Measurements from ENCODE around the gene RER1.
"Not testable (repeated sequence)": the region's sequence is repeated elsewhere in the genome, so short reads cannot be mapped to it uniquely, and the experiment has no call there.

RER1 gene

DNA sequence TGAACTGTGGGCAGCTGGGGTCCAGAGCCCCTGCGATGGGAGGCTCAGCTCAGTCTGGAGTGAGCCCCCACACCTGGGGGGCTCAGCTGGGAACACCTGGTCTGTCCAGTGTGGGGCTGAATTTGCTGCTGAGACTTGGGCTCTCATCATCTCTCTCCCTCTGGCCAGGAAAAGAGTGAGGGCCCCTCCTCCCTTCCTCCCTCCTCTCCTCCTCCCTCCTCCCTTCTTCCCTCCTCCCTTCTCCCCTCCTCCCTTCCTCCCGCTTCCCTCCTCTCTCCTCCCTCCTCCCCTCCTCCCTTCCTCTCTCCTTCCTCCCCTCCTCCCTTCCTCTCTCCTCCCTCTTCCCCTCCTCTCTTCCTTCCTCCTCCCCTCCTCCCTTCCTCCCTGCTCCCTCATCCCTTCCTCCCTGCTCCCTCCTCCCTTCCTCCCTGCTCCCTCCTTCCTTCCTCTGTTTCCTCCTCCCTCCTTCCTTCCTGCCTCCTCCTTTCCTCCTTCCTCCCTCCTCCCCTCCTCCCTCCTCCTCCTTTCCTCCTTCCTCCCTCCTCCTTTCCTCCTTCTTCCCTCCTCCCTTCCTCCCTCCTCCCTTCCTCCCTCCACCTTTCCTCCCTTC is 44.2 kb downstream of the RER1 start:
- TF ChIP-seq POLR2A (IDR thresholded peaks at IDR 0.05; ENCODE audit: low read depth, low read length): no peak
- FAIRE-seq (no peak), DNase-seq (ENCODE audit: insufficient read length, low spot score) (no peak)

DNA sequence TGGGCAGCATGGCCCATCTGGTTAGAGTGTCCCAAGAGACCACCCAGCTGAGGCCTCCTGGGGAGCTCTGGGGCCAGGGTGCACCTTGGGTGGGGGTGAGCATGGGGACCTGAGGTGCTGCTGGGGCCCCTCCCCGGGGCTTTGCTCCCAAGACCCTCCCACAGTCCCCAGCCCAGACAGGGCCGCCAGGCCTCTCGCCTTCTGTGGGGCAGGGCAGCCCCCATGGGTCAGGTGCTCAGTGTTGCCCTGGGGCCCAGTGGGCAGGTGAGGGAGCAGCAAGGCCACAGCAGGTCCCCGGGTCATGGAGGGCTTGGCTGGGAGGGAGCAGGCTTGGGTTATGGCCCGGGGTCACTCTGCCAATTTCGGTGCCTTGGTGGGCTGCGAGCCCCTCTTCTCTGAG is 45.2 kb downstream of the RER1 start:
- no peak for TF ChIP-seq POLR2A (IDR thresholded peaks at IDR 0.05; ENCODE audit: low read depth, low read length)
- DNase-seq (ENCODE audit: insufficient read length, low spot score) (no peak), FAIRE-seq (no peak)

DNA sequence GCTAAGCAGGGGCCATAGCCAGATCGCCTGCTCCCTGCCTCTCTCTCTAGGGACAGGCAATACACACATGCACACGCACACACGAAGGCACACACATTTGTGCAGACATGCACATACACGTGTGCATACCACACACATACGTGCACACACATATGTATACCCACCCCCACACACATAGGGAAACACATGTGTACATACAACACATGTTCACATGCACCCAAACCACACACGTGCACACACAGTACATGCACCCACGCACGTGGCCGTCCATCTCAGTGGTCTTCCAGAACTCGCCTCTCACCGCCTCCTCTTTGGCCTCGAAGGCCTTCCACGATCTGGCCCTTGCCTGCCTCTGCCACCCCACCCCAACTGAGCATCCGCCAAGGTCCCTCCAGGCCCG is 46.0 kb downstream of the RER1 start:
- no peak for FAIRE-seq
- no peak for TF ChIP-seq POLR2A (IDR thresholded peaks at IDR 0.05; ENCODE audit: low read depth, low read length)
- DNase-seq (ENCODE audit: insufficient read length, low spot score): no peak

DNA sequence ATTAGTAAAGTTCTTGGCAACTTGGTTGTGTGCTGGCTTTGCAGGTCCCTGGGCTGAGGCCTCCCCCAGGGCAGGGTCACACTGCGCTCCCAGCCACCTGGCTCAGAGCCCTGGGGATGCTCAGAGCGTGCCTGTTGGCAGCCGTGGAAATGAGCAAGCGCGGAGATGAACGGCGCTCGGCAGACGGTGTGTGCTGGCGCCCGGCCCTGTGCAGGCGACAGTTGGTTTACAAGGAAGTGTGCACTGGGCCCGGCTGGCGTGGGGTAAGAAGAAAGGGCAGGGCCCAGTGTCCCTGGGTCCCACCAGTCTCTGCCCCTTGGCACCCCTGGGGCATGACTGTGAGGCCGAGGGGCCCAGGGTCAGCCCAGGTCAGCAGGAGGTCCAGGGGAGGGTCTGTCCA is 46.4 kb downstream of the RER1 start:
- no peak for TF ChIP-seq POLR2A (IDR thresholded peaks at IDR 0.05; ENCODE audit: low read depth, low read length)
- no peak for DNase-seq (ENCODE audit: insufficient read length, low spot score)
- FAIRE-seq: no peak

DNA sequence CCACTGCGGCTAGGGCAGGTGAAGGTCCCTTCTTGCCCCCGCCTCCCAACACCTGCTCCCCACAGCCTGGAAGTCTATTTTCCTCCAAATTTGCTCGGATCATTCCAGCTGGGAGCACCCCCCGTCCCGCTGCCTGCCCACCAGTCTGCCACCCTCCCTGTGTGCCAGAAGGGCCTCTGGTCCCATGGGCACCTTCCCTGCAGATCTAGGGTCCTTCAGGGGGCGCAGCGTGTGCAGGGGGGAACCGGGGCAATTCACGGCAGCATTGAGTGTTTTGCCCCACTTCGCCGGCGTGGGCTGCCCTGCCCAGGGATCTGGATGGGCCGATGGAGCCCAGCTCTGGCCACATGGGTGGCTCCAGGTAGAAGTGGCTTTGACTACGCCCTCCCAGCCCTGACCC is 47.0 kb downstream of the RER1 start:
- DNase-seq (ENCODE audit: insufficient read length, low spot score): no peak
- no peak for FAIRE-seq
- TF ChIP-seq POLR2A (IDR thresholded peaks at IDR 0.05; ENCODE audit: low read depth, low read length): no peak

DNA sequence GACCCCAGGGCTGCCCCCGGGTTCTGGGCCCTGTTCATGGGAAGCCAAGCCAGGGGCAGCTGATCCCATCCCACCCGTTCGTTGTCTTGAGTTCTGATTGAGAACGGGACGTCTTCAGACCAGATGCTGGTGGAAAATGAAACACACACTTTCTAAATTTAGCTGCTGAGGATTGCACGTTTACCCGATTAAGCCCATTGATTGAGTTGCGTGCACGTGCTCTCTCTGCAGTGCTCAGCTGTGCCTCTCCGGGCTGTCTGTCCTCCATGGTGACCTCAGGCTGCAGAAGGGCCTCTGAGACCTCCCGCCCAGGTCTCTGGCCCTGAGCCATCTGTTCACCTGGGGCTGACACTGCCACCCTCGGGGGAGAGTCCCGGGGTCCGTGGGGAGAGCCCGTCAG is 47.7 kb downstream of the RER1 start:
- no peak for TF ChIP-seq POLR2A (IDR thresholded peaks at IDR 0.05; ENCODE audit: low read depth, low read length)
- FAIRE-seq: no peak
- no peak for DNase-seq (ENCODE audit: insufficient read length, low spot score)

DNA sequence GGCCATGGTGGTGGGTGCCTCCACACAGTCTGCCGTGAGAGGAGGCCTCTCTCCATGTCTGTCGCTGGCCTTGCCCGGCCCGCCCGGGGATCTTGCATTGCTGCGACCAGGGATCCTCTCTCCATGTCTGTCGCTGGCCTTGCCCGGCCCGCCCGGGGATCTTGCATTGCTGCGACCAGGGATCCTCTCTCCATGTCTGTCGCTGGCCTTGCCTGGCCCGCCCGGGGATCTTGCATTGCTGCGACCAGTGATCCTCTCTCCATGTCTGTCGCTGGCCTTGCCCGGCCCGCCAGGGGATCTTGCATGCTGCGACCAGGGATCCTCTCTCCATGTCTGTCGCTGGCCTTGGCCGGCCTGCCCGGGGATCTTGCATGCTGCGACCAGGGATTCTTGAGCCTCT is 48.7 kb downstream of the RER1 start:
- not testable (repeated sequence) for DNase-seq (ENCODE audit: insufficient read length, low spot score); FAIRE-seq

DNA sequence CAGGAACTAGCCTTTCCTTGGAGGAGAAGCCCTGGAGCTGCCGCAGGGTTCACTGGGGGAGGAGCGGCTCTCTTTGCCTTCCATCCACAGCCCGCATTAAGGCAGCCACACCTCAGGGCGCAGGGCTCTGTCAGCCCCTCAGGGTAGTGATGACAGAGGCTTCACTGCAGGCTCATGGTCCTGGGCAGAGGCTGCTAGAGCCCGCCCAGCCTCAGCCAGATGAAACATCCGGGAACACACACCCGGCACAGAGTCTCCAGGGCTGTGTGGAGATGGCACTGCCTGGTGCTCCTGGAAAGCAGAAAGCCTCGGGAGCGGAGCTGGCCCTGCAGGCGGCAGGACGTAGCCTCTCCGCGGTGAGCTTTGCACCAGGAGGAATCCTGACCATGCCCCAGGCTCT is 50.1 kb downstream of the RER1 start:
- FAIRE-seq: no peak
- DNase-seq (ENCODE audit: insufficient read length, low spot score): no peak
- no peak for TF ChIP-seq POLR2A (IDR thresholded peaks at IDR 0.05; ENCODE audit: low read depth, low read length)

DNA sequence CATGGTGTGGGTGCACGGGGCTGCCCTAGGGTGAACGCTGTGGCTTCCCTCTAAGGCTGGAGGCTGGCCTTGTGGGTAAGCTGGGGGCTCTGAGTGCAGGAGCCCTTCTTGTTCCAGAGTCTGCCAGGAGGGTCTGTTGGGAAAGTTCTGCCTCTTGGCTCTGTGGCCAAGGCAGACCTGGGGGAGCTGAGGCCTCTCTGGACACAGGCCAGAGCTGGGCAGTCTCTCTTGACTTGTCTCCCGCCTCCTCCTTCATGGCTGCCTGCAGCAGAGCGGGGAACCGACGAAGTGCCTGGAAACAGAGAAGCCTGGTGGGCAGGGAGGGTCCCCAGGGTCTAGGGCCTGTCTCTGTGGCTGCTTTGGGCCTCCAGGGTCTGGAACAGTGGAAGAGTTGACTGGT is 51.0 kb downstream of the RER1 start:
- DNase-seq (ENCODE audit: insufficient read length, low spot score) (no peak), FAIRE-seq (no peak)
- no peak for TF ChIP-seq POLR2A (IDR thresholded peaks at IDR 0.05; ENCODE audit: low read depth, low read length)

DNA sequence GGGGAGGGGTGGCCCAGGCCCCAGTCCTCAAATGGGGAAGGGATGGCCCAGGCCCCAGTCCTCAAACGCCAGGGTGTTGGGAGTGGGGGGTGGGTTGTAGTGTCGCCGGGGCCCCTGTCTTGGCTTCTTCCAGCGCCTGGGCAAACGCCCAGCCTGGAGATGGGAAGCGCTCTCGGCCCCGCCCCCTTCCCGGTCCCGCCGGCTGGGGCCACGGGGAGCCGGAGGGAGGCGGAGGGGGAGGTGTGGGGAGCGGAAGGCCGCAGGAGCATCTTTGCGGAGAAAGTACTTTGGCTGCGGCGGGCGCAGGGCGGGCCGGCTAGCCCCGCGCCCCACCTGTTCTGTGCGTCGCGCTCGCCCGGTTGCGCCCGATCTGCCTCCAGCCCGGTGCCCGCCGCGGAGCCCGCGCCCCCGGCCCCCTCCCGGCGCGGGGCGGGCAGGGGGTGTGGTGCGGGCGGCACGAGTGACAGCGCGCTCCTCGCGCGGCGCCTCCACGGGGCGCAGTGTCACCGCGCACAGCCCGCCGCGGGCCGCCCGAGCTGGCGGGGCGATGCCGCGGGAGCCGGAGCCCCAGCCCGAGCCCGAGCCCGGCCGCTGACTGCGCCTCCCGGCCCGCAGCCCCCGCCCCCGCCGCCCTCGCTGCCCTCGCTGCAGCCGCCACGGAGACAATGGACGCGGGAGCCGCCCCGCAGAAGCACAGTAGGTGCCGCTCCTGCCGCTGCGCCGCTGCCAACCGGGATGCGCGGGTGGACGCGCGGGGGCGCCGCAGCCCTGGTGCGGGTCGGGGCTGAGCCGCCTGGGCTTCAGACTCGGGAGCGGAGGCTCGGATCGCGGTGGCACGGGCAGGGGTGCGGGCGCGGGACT is 51.9 kb downstream of the RER1 start:
- DNase-seq (ENCODE audit: insufficient read length, low spot score): no peak
- FAIRE-seq: no peak
- no peak for TF ChIP-seq POLR2A (IDR thresholded peaks at IDR 0.05; ENCODE audit: low read depth, low read length)

DNA sequence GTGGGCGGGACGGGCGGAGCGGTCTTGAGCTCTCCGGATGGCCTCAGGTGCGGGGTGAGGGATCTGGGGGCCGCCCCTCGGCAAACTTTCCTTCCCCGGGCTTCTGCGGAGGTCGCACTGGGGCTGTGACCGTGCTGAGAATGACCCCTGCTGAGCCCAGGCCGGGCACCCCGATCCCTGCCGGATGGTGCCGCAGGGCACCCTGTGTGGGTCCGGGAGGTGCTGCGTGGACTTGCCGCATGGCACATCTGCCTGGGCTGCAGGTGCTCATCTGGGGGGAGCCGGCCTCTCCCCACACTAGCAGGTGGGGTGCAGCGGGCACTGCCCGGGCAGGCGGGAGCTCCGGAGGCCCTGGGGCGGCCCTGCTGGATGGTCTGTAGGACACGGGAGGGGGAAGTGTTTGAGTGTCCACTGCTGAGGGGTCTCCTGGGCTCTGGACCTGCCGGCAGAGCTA is 52.5 kb downstream of the RER1 start:
- FAIRE-seq (no peak), DNase-seq (ENCODE audit: insufficient read length, low spot score) (no peak)
- no peak for TF ChIP-seq POLR2A (IDR thresholded peaks at IDR 0.05; ENCODE audit: low read depth, low read length)

DNA sequence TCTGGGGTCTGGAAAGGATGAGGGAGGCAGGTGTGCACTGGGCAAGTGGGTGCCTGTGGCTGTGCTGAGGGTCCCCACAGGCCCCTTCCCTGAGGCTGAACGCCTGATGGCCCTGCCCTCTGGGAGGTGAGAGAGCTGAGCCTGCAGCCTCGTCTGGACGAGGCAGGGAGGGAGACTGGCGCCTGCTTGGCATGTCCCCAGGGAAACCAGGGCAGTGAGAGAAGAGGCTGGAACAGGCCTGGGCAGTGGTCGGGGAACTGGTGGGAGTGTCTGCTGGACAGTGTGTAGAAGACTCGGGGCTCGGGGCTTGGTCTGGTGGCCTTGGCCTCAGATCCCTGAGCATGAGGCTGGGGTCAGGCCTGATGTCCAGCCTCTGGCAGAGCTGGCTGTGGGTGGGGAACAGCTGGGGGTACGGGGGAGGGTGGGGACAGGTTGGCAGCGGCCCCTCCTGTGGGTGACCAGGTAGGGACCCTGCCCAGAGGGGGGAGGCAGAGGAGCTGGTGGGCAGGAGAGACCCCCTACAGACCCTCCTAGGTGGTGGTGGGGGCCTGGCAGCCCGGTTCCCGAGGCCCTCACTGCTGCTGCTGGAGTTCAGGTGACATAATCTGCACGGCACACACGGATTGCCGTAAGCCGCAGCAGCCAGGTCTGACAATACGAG is 53.7 kb downstream of the RER1 start:
- DNase-seq (ENCODE audit: insufficient read length, low spot score): no peak
- no peak for FAIRE-seq
- no peak for TF ChIP-seq POLR2A (IDR thresholded peaks at IDR 0.05; ENCODE audit: low read depth, low read length)

DNA sequence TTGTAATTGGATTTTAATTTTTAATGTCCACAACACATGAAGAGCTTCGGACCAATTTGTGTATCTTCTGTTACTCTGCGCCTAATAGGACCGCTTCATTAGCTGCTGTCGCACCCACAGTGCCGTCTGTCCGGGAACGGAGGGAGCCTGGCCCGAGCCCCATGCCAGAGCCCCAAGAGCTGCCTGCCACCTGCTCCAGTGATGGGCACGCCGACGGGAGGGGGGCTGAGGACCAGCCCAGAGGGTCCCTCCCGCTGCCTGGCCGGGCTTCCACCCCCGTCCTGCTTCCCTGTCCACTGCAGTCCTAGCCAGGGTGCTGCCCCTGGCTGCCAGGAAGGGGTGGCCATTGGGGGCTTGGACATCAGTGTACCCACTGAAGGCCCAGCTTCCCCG is 54.2 kb downstream of the RER1 start:
- DNase-seq (ENCODE audit: insufficient read length, low spot score): no peak
- TF ChIP-seq POLR2A (IDR thresholded peaks at IDR 0.05; ENCODE audit: low read depth, low read length): no peak
- FAIRE-seq: no peak

DNA sequence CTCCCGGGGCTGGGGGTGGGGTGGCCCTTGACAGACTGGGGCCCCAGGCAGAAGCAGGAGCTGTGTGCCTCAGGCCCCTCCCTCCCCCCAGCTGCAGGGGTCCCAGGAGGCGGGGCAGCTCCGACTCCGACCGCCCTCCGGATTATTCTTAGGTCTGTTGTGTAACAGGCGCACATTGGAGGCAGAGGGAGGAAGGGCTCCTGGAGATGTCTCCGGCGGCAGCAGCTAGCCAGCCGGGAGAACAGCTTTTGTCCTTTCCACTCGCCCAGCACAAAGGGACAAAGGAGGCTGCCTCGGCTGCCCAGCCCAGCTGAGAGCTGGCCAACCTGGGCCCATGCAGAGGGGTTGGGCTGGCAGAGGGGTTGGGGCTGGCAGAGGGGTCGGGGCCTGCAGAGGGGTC is 54.8 kb downstream of the RER1 start:
- DNase-seq (ENCODE audit: insufficient read length, low spot score) (no peak), FAIRE-seq (no peak)
- no peak for TF ChIP-seq POLR2A (IDR thresholded peaks at IDR 0.05; ENCODE audit: low read depth, low read length)

DNA sequence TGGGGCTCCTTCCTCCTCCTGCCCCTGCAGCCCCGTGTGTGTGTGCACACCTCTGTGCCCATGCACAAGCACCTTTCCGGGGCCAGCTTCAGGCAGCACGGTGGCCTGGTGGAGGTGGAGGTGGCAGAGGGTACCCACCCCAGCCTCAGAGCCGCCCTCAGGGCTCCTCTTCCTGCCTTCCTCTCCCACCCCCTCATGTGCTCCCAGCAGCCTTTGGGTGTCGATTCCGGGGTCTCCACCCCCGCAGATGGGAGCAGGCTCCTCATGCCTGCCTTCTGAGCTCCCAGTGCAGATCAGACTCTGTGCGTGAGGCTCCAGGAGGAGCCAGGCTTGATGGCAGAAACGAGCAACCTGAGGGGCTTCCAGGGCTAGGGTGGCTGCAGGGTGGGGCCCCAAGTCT is 55.2 kb downstream of the RER1 start:
- DNase-seq (ENCODE audit: insufficient read length, low spot score): no peak
- TF ChIP-seq POLR2A (IDR thresholded peaks at IDR 0.05; ENCODE audit: low read depth, low read length): no peak
- FAIRE-seq: no peak

Measured in H54 (cell line).